CD4-positive, alpha-beta T cell (primary cell): ENCODE data around the gene CA4. TPM values are rescaled to one million over a fixed set of nuclear protein-coding genes. Genes with fewer than 3 reads are reported as not detected.
"Not testable (repeated sequence)": the region's sequence is repeated elsewhere in the genome, so short reads cannot be mapped to it uniquely, and the experiment has no call there.

ENCODE experiments used
- ATAC-seq: fragments of 200-7000 bp; cut with Tn5 transposase; one replicate; pipeline ENCODE4 v1.10.0; 2022; ENCODE audit warnings: mild to moderate bottlenecking; ENCODE audit not compliant: poor library complexity
- CTCF ChIA-PET: fragments of 350-600 bp; sonication (Branson Sonifier 250); formaldehyde crosslinking; loops from one replicate; lab custom pipeline; 2021; ENCODE audit warnings: antibody characterized with exemption, inconsistent platforms; lab: Charles Lee
- POLR2A ChIA-PET: fragments of 350-600 bp; sonication (Branson Sonifier 250); formaldehyde crosslinking; loops from one replicate; lab custom pipeline; 2021; ENCODE audit warnings: antibody characterized with exemption, inconsistent platforms; lab: Charles Lee
- DNase-seq, 14 experiments: peaks; one replicate each; pipeline ENCODE4 v3.0.0-alpha.2; 2013 to 2020; ENCODE audit warnings: mixed read lengths in 2 of 14
- H3K27ac ChIP-seq, 2 donors: one replicate each; pipeline versions ENCODE4 v1.5.1 to v1.7.0; 2013; ENCODE audit warnings: low read length in 2 of 2, low read depth in 1 of 2, mild to moderate bottlenecking in 1 of 2
- H3K27me3 ChIP-seq, 2 experiments: 1 replicate in 1 of 2; 2 replicates in 1 of 2; pipeline versions ENCODE4 v1.6.1 to v1.7.0; 2013; ENCODE audit warnings: low read length in 2 of 2, control low read depth in 1 of 2, mild to moderate bottlenecking in 1 of 2, moderate library complexity in 1 of 2; ENCODE audit not compliant: insufficient read depth in 2 of 2, control insufficient read depth in 1 of 2
- H3K36me3 ChIP-seq: one replicate; pipeline ENCODE4 v1.6.1; 2013; ENCODE audit warnings: low read length, control low read depth; ENCODE audit not compliant: insufficient read depth
- H3K4me1 ChIP-seq: one replicate; pipeline ENCODE4 v1.6.1; 2013; ENCODE audit warnings: low read length, control low read depth; ENCODE audit not compliant: insufficient read depth
- H3K4me3 ChIP-seq: one replicate; pipeline ENCODE4 v1.5.1; 2013; ENCODE audit warnings: mild to moderate bottlenecking, low read length, moderate library complexity
- H3K9me3 ChIP-seq, 2 experiments: 1 replicate in 1 of 2; 2 replicates in 1 of 2; pipeline versions ENCODE4 v1.6.1 to v1.7.0; 2013; ENCODE audit warnings: low read length in 2 of 2, mild to moderate bottlenecking in 2 of 2, control low read depth in 1 of 2, moderate library complexity in 1 of 2; ENCODE audit not compliant: control insufficient read depth in 1 of 2, insufficient read depth in 1 of 2
- H3K27ac Mint-ChIP-seq: one replicate; pipeline ENCODE4 v1.8.0; 2020; ENCODE audit warnings: mixed read lengths
- H3K27me3 Mint-ChIP-seq: one replicate; pipeline ENCODE4 v1.8.0; 2021; ENCODE audit warnings: mixed read lengths
- H3K36me3 Mint-ChIP-seq: one replicate; pipeline ENCODE4 v1.8.0; 2021; ENCODE audit warnings: low read depth, mixed read lengths
- H3K4me1 Mint-ChIP-seq: one replicate; pipeline ENCODE4 v1.8.0; 2021; ENCODE audit warnings: low read depth, mixed read lengths
- H3K4me3 Mint-ChIP-seq: one replicate; pipeline ENCODE4 v1.8.0; 2020; ENCODE audit warnings: mild to moderate bottlenecking, mixed read lengths
- H3K9me3 Mint-ChIP-seq: one replicate; pipeline ENCODE4 v1.8.0; 2020; ENCODE audit warnings: mixed read lengths
- CTCF ChIP-seq: fragments of 200-600 bp; IDR thresholded peaks from one replicate; pipeline ENCODE4 v1.8.0; 2022; ENCODE audit warnings: antibody characterized with exemption, mild to moderate bottlenecking
- intact Hi-C, 2 experiments: fragments of 100-400 bp; cut with DNase I in 1 of 2; cut with micrococcal nuclease in 1 of 2; formaldehyde crosslinking; loops; one replicate each; pipeline versions ENCODE4 v1.15.1 to v1.9.0; 2023 to 2025; cut with DNase I, micrococcal nuclease
- total RNA-seq, 174 experiments: library from RNA in 2 of 174; stranded (reverse) in 2 of 174; gene quantifications; one replicate each; pipeline ENCODE4 v1.2.3 and lab custom pipeline; 2021 to 2026

Gene CA4
- total RNA-seq, 2 experiments from 2014 or later, result not detected

- H3K4me3 Mint-ChIP-seq, H3K4me1 ChIP-seq, H3K27ac ChIP-seq, ATAC-seq, H3K4me1 Mint-ChIP-seq, H3K9me3 ChIP-seq, H3K4me3 ChIP-seq, H3K27me3 ChIP-seq, H3K9me3 Mint-ChIP-seq, H3K27ac Mint-ChIP-seq, DNase-seq, POLR2A ChIA-PET, H3K27me3 Mint-ChIP-seq, intact Hi-C loops: not testable (repeated sequence)
- H3K36me3 Mint-ChIP-seq, result peaks cover 44% of the 10 kb centered on the region
- peaks cover 20% of the 10 kb centered on the region for H3K36me3 ChIP-seq
- CTCF ChIA-PET, result interaction anchor here (0.6 kb wide), 1 partner anchor 126 kb away, joined by 3 read pairs; no protein-coding TSS in a partner anchor
These were observed 28.4 kb downstream of the CA4 start for GRCh38 chr17:60178180-60178579.

- H3K9me3 Mint-ChIP-seq, H3K27ac Mint-ChIP-seq, H3K27ac ChIP-seq, H3K27me3 Mint-ChIP-seq, H3K9me3 ChIP-seq, DNase-seq, POLR2A ChIA-PET, H3K4me1 Mint-ChIP-seq, intact Hi-C loops, ATAC-seq, H3K4me3 Mint-ChIP-seq, CTCF ChIA-PET, H3K27me3 ChIP-seq, H3K4me1 ChIP-seq, H3K4me3 ChIP-seq: not testable (repeated sequence)
- H3K36me3 ChIP-seq, result peaks cover 29% of the 10 kb centered on the region
- peaks cover 64% of the 10 kb centered on the region for H3K36me3 Mint-ChIP-seq
These were observed 30.6 kb downstream of the CA4 start for GRCh38 chr17:60180380-60180779.

GRCh38 chr17:60186372-60186771, 36.6 kb downstream of the CA4 start:
- H3K27ac ChIP-seq, DNase-seq, H3K27me3 ChIP-seq, intact Hi-C loops, H3K9me3 ChIP-seq, H3K27ac Mint-ChIP-seq, H3K4me3 Mint-ChIP-seq, ATAC-seq, H3K9me3 Mint-ChIP-seq, H3K4me1 ChIP-seq, H3K4me3 ChIP-seq, H3K27me3 Mint-ChIP-seq, H3K4me1 Mint-ChIP-seq, CTCF ChIA-PET, POLR2A ChIA-PET: not testable (repeated sequence)
- peaks cover 29% of the 10 kb centered on the region for H3K36me3 ChIP-seq
- H3K36me3 Mint-ChIP-seq, result peaks cover 83% of the 10 kb centered on the region

- H3K27me3 ChIP-seq, H3K9me3 ChIP-seq, POLR2A ChIA-PET, H3K27ac ChIP-seq, H3K4me1 Mint-ChIP-seq, ATAC-seq, H3K27me3 Mint-ChIP-seq, intact Hi-C loops, CTCF ChIA-PET, H3K9me3 Mint-ChIP-seq, DNase-seq, H3K4me1 ChIP-seq, H3K27ac Mint-ChIP-seq, H3K4me3 ChIP-seq, H3K4me3 Mint-ChIP-seq: not testable (repeated sequence)
- H3K36me3 Mint-ChIP-seq, result peaks cover 83% of the 10 kb centered on the region
- H3K36me3 ChIP-seq, result peaks cover 33% of the 10 kb centered on the region
These were observed 37.3 kb downstream of the CA4 start for GRCh38 chr17:60186846-60187745.

- no peak overlapping the region for H3K4me3 ChIP-seq
- Mint-ChIP-seq H3K9me3 (no peaks in the 10 kb centered on the region), H3K27me3 (no peaks in the 10 kb centered on the region), H3K27ac (no peak overlapping the region), H3K36me3 (peaks cover 83% of the 10 kb centered on the region), H3K4me3 (no peak overlapping the region), H3K4me1 (no peaks in the 10 kb centered on the region)
- no peaks in the 10 kb centered on the region for H3K27me3 ChIP-seq
- intact Hi-C loops, result no loop called here
- DNase-seq, result no peak
- CTCF ChIA-PET, result no interaction called here
- POLR2A ChIA-PET, result no interaction called here
- no peaks in the 10 kb centered on the region for H3K4me1 ChIP-seq
- no peak overlapping the region for H3K27ac ChIP-seq
- H3K36me3 ChIP-seq, result peaks cover 36% of the 10 kb centered on the region
- no peak for TF ChIP-seq CTCF
- H3K9me3 ChIP-seq, result no peaks in the 10 kb centered on the region
- no peak for ATAC-seq
These were observed 39.0 kb downstream of the CA4 start for GRCh38 chr17:60188759-60189158.

- H3K27me3 ChIP-seq, intact Hi-C loops, H3K4me3 ChIP-seq, ATAC-seq, CTCF ChIA-PET, H3K27me3 Mint-ChIP-seq, H3K27ac ChIP-seq, H3K9me3 ChIP-seq, DNase-seq, H3K4me1 ChIP-seq, H3K9me3 Mint-ChIP-seq, H3K4me3 Mint-ChIP-seq, POLR2A ChIA-PET, H3K27ac Mint-ChIP-seq, H3K4me1 Mint-ChIP-seq: not testable (repeated sequence)
- H3K36me3 Mint-ChIP-seq, result peaks cover 84% of the 10 kb centered on the region
- peaks cover 34% of the 10 kb centered on the region for H3K36me3 ChIP-seq
These were observed 40.3 kb downstream of the CA4 start for GRCh38 chr17:60190032-60190431.
